ENCODE data around the gene ITGA2B. TPM values are rescaled to one million over a fixed set of nuclear protein-coding genes. Genes with fewer than 3 reads are reported as not detected.

Gene ITGA2B
- total and polyA plus RNA-seq, 3 donors from 2014 or later, result 5.1 to 6.7 (median 6.0) TPM

GRCh38 chr17:44378171-44378705, 11.2 kb downstream of the ITGA2B start:
- TF ChIP-seq, protein P1, sequence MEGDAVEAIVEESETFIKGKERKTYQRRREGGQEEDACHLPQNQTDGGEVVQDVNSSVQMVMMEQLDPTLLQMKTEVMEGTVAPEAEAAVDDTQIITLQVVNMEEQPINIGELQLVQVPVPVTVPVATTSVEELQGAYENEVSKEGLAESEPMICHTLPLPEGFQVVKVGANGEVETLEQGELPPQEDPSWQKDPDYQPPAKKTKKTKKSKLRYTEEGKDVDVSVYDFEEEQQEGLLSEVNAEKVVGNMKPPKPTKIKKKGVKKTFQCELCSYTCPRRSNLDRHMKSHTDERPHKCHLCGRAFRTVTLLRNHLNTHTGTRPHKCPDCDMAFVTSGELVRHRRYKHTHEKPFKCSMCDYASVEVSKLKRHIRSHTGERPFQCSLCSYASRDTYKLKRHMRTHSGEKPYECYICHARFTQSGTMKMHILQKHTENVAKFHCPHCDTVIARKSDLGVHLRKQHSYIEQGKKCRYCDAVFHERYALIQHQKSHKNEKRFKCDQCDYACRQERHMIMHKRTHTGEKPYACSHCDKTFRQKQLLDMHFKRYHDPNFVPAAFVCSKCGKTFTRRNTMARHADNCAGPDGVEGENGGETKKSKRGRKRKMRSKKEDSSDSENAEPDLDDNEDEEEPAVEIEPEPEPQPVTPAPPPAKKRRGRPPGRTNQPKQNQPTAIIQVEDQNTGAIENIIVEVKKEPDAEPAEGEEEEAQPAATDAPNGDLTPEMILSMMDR (IDR thresholded peaks at IDR 0.05), result no peak
- no peak for TF ChIP-seq POLR2A (IDR thresholded peaks at IDR 0.05)
- DNase-seq, result no peak
- H3K36me3 ChIP-seq (ENCODE audit: low read depth, missing control alignments), result no peaks in the 10 kb centered on the region
- no peak overlapping the region for H3K4me3 ChIP-seq
- intact Hi-C loops (cut with DNase I; ENCODE audit: low total_unique reads), result no loop called here
- H3K27me3 ChIP-seq, result no peaks in the 10 kb centered on the region
- H3K4me1 ChIP-seq, result peaks cover 15% of the 10 kb centered on the region
- 84 to 90% methylated on average over 14 of the region's 14 CpGs for WGBS, 2 donors
- no peaks in the 10 kb centered on the region for H3K9me3 ChIP-seq
- H3K27ac ChIP-seq, result no peak overlapping the region

- 58 to 63% methylated on average over 8 to 12 of the region's 12 CpGs for WGBS, 2 donors
- H3K27me3 ChIP-seq, result no peaks in the 10 kb centered on the region
- H3K9me3 ChIP-seq, result no peaks in the 10 kb centered on the region
- no peak for TF ChIP-seq POLR2A (IDR thresholded peaks at IDR 0.05)
- TF ChIP-seq, protein P1 (IDR thresholded peaks at IDR 0.05), result no peak
- no peak overlapping the region for H3K4me3 ChIP-seq
- DNase-seq, result no peak
- no peaks in the 10 kb centered on the region for H3K36me3 ChIP-seq (ENCODE audit: low read depth, missing control alignments)
- intact Hi-C loops (cut with DNase I; ENCODE audit: low total_unique reads), result no loop called here
- no peak overlapping the region for H3K27ac ChIP-seq
- peaks cover 15% of the 10 kb centered on the region for H3K4me1 ChIP-seq
Measured at GRCh38 chr17:44376779-44377178, 12.7 kb downstream of the ITGA2B start.

DNA sequence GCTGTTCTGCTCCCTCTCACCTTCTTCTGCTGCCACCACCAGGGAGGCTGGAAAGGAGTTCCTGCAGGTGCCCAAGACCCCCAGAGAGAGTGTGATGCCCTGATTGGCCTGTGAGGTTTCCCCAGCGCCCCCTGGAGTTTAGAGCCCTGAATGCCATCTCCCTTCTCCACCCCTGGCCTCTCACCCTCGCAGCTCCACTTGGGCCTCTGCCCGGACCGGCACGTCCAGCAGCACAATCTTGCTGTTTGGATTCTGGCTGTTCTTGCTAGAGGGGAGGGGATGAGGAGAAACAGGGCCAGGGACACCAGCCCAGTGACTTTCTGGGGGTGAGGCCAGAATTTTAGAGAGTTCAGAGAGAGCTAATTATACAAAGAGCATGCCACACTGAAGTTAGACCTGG, 13.3 kb downstream of the ITGA2B start:
- H3K27ac ChIP-seq, result no peak overlapping the region
- H3K36me3 ChIP-seq (ENCODE audit: low read depth, missing control alignments), result no peaks in the 10 kb centered on the region
- peaks cover 15% of the 10 kb centered on the region for H3K4me1 ChIP-seq
- no peak for TF ChIP-seq POLR2A (IDR thresholded peaks at IDR 0.05)
- TF ChIP-seq, protein P1 (IDR thresholded peaks at IDR 0.05), result peak in 2 of 3 experiments; percentile 36 to 37
- no peaks in the 10 kb centered on the region for H3K9me3 ChIP-seq
- H3K4me3 ChIP-seq, result no peak overlapping the region
- H3K27me3 ChIP-seq, result no peaks in the 10 kb centered on the region
- WGBS, 2 donors, result 19 to 21% methylated on average over 4 to 5 of the region's 5 CpGs
- DNase-seq, result peak; percentile 78
- intact Hi-C loops (cut with DNase I; ENCODE audit: low total_unique reads), result no loop called here

DNA sequence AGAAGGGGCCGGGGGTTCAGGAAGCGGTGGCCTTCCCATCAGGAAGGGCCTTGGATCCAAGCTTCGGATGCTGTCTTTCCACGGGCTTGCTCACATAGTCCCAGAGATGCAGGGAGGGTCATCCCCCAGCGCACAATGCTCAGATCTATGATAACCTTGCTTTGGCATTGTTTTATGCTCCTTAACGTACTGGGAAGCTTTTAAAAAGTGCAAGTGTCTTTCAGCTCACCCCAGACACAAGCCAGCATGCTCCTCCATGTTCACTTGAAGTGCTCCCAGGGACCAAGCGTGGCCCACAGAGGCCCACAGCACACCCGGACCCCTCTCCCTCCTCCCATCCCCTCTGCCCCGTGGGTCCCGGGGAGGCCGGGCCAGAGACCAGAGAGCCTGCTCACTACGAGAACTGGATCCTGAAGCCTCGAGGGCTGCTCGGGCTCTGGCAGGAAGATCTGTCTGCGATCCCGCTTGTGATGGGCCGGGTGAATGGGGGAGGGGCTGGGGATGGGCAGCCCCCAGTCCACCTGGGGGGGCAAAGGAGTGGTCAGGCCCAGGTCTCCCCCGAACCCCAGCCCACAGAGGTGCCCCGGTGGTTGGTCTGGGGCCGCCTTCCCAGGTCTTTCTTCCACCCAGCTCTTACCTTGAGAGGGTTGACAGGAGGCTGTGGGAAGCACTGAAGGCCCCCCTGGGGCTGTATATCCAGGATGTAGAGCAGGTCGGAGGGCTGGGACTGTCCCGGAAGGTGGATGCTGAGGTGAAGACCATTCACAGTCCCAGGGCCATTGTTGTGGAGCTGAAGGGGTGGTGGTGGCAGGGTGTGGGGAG, 14.0 kb downstream of the ITGA2B start:
- no peak for TF ChIP-seq POLR2A (IDR thresholded peaks at IDR 0.05)
- TF ChIP-seq, protein P1 (IDR thresholded peaks at IDR 0.05), result no peak
- 13 to 32% methylated on average over 14 to 21 of the region's 22 CpGs for WGBS, 2 donors
- Histone ChIP-seq H3K4me1 (peaks cover 15% of the 10 kb centered on the region), H3K36me3 (ENCODE audit: low read depth, missing control alignments) (no peaks in the 10 kb centered on the region), H3K4me3 (no peak overlapping the region), H3K27me3 (no peaks in the 10 kb centered on the region), H3K9me3 (no peaks in the 10 kb centered on the region), H3K27ac (peak overlapping the region in 1 of 2 donors; percentile 2)
- intact Hi-C loops (cut with DNase I; ENCODE audit: low total_unique reads), result no loop called here
- DNase-seq, result no peak
